Mesendoderm (in vitro differentiated cells): ENCODE data around the gene RNF13.

Experiments
- DNase-seq: peaks from one replicate; pipeline ENCODE4 v3.0.0; 2013
- H2AK5ac ChIP-seq: 2 replicates; pipeline ENCODE4 v1.6.1; 2013; ENCODE audit warnings: low read length, inconsistent platforms
- H2BK120ac ChIP-seq: 2 replicates; pipeline ENCODE4 v1.6.1; 2013; ENCODE audit warnings: low read depth, mild to moderate bottlenecking, low read length, moderate library complexity, mixed read lengths
- H2BK15ac ChIP-seq: replicated peaks from 2 replicates; pipeline ENCODE4 v1.6.1; 2013; ENCODE audit warnings: low read depth, mild to moderate bottlenecking, moderate library complexity
- H2BK5ac ChIP-seq: 2 replicates; pipeline ENCODE4 v1.6.1; 2013; ENCODE audit warnings: low read length, inconsistent platforms
- H3K18ac ChIP-seq: 2 replicates; pipeline ENCODE4 v1.6.1; 2013; ENCODE audit warnings: mild to moderate bottlenecking, low read length, mixed read lengths
- H3K23ac ChIP-seq: one replicate; pipeline ENCODE4 v1.6.1; 2013; ENCODE audit warnings: low read length
- H3K27ac ChIP-seq: 2 replicates; pipeline ENCODE4 v1.5.1; 2013; ENCODE audit warnings: low read depth, mild to moderate bottlenecking, inconsistent platforms, low read length, moderate library complexity
- H3K27me3 ChIP-seq: 2 replicates; pipeline ENCODE4 v1.6.1; 2013; ENCODE audit warnings: low read length, control low read depth, mild to moderate bottlenecking, inconsistent platforms; ENCODE audit not compliant: insufficient read depth, poor library complexity
- H3K36me3 ChIP-seq: 2 replicates; pipeline ENCODE4 v1.6.1; 2013; ENCODE audit warnings: low read length, inconsistent platforms; ENCODE audit not compliant: control insufficient read depth, insufficient read depth
- H3K4ac ChIP-seq: one replicate; pipeline ENCODE4 v1.6.1; 2013; ENCODE audit warnings: low read depth, mild to moderate bottlenecking, low read length, moderate library complexity
- H3K4me1 ChIP-seq: 2 replicates; pipeline ENCODE4 v1.6.1; 2013; ENCODE audit warnings: low read depth, low read length, inconsistent platforms; ENCODE audit not compliant: control insufficient read depth
- H3K4me2 ChIP-seq: 2 replicates; pipeline ENCODE4 v1.6.1; 2013; ENCODE audit warnings: low read length
- H3K4me3 ChIP-seq: 2 replicates; pipeline ENCODE4 v1.5.1; 2013; ENCODE audit warnings: mild to moderate bottlenecking, low read length
- H3K56ac ChIP-seq: one replicate; pipeline ENCODE4 v1.6.1; 2013; ENCODE audit warnings: low read length
- H3K79me1 ChIP-seq: 2 replicates; pipeline ENCODE4 v1.6.1; 2013; ENCODE audit warnings: low read length, inconsistent platforms
- H3K79me2 ChIP-seq: 2 replicates; pipeline ENCODE4 v1.6.1; 2013; ENCODE audit warnings: mild to moderate bottlenecking, low read length; ENCODE audit not compliant: control insufficient read depth, insufficient read depth
- H3K9ac ChIP-seq: 2 replicates; pipeline ENCODE4 v1.6.1; 2013; ENCODE audit warnings: low read length, inconsistent platforms
- H4K5ac ChIP-seq: one replicate; pipeline ENCODE4 v1.6.1; 2013; ENCODE audit warnings: low read length
- H4K8ac ChIP-seq: one replicate; pipeline ENCODE4 v1.6.1; 2013; ENCODE audit warnings: low read depth, mild to moderate bottlenecking, control low read depth, low read length, moderate library complexity
- WGBS: extraction: QIAGEN DNeasy Blood & Tissue Kit; methylation state at CpG from one replicate; pipeline ENCODE4 v1.1.7; 2013; ENCODE audit warnings: low lambda C conversion rate, missing lambda C conversion rate; ENCODE audit not compliant: insufficient coverage; ENCODE audit errors: extremely low coverage; 5-methylcytosine and 5-hydroxymethylcytosine counted together

Gene RNF13

DNA sequence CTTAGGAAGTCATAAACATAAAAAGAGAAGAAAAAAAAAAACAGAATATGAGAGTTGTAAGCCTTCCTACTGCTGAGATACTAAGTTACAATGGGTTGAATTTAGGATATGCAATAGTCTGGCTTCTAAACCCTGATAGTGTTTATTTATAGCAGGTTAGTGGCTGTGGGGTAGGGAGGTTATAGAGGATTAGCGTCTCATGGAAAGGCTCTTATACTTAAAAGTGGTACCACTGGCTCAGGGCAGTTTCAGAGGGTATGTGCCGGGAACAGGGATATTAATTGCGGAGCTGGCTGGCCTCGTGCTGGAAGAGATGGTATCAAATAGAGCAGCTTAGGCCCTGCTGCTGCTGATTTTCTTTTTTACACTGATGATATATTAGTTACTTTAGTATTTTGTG is 96.9 kb downstream of the RNF13 start:
- Histone ChIP-seq H3K4ac (no peak overlapping the region), H3K79me1 (no peaks in the 10 kb centered on the region), H3K4me2 (no peak overlapping the region), H3K4me1 (no peaks in the 10 kb centered on the region), H3K18ac (no peak overlapping the region), H3K79me2 (no peaks in the 10 kb centered on the region), H3K56ac (no peak overlapping the region), H2BK15ac (no peak overlapping the region), H3K27me3 (no peaks in the 10 kb centered on the region), H3K36me3 (no peaks in the 10 kb centered on the region), H3K9ac (no peak overlapping the region), H3K27ac (no peak overlapping the region), H2BK120ac (no peak overlapping the region), H3K23ac (no peak overlapping the region), H4K5ac (no peak overlapping the region), H2AK5ac (no peak overlapping the region), H4K8ac (no peak overlapping the region), H2BK5ac (no peak overlapping the region), H3K4me3 (no peak overlapping the region)
- WGBS = no CpG with 5 or more reads among the region's 4 CpGs
- no peak for DNase-seq

GRCh38 chr3:149917124-149917667 is 104.2 kb downstream of the RNF13 start:
- Histone ChIP-seq H2BK120ac (no peak overlapping the region), H3K56ac (no peak overlapping the region), H3K79me1 (no peaks in the 10 kb centered on the region), H3K27ac (no peak overlapping the region), H3K18ac (no peak overlapping the region), H3K4ac (no peak overlapping the region), H3K79me2 (no peaks in the 10 kb centered on the region), H3K27me3 (no peaks in the 10 kb centered on the region), H3K4me2 (no peak overlapping the region), H3K4me3 (no peak overlapping the region), H4K8ac (no peak overlapping the region), H3K23ac (no peak overlapping the region), H2BK15ac (no peak overlapping the region), H3K4me1 (no peaks in the 10 kb centered on the region), H3K36me3 (no peaks in the 10 kb centered on the region), H4K5ac (no peak overlapping the region), H2BK5ac (no peak overlapping the region), H3K9ac (no peak overlapping the region), H2AK5ac (no peak overlapping the region)
- DNase-seq = no peak
- no CpG with 5 or more reads among the region's 5 CpGs for WGBS

DNA sequence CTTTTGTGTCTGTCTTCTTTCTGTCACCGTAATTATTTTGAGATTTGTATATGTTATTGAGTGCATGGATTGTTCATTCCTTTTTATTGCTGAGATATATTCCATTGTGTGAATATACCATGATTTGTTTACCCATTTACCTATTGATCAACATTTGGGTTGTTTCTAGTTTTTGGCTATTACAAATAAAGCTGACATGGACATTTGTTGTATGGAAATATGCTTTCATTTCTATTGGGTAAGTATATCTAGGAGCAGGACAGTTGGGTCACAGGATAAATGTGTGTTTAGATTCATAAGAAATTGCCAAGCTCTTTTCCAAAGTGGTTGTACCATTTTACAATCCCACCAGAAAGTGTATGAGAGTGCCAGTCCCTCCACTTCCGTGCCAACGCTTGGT is 106.5 kb downstream of the RNF13 start:
- Histone ChIP-seq H2BK5ac (no peak overlapping the region), H3K4me3 (no peak overlapping the region), H4K5ac (no peak overlapping the region), H3K36me3 (no peaks in the 10 kb centered on the region), H3K79me2 (no peaks in the 10 kb centered on the region), H3K79me1 (no peaks in the 10 kb centered on the region), H3K56ac (no peak overlapping the region), H2BK120ac (no peak overlapping the region), H3K4ac (no peak overlapping the region), H4K8ac (no peak overlapping the region), H3K27ac (no peak overlapping the region), H3K18ac (no peak overlapping the region), H3K9ac (no peak overlapping the region), H2AK5ac (no peak overlapping the region), H3K23ac (no peak overlapping the region), H3K27me3 (no peaks in the 10 kb centered on the region), H2BK15ac (no peak overlapping the region), H3K4me2 (no peak overlapping the region), H3K4me1 (no peaks in the 10 kb centered on the region)
- WGBS = no CpG with 5 or more reads among the region's 3 CpGs
- no peak for DNase-seq

GRCh38 chr3:149920119-149920518 is 107.1 kb downstream of the RNF13 start:
- Histone ChIP-seq H3K36me3 (no peaks in the 10 kb centered on the region), H3K4ac (no peak overlapping the region), H3K79me1 (no peaks in the 10 kb centered on the region), H3K4me3 (no peak overlapping the region), H3K18ac (no peak overlapping the region), H2BK15ac (no peak overlapping the region), H2BK120ac (no peak overlapping the region), H3K4me2 (no peak overlapping the region), H3K4me1 (no peaks in the 10 kb centered on the region), H2BK5ac (no peak overlapping the region), H3K27me3 (no peaks in the 10 kb centered on the region), H3K23ac (no peak overlapping the region), H4K8ac (no peak overlapping the region), H4K5ac (no peak overlapping the region), H3K56ac (no peak overlapping the region), H3K27ac (no peak overlapping the region), H3K9ac (no peak overlapping the region), H2AK5ac (no peak overlapping the region), H3K79me2 (no peaks in the 10 kb centered on the region)
- DNase-seq = no peak
- WGBS = no CpG with 5 or more reads among the region's 3 CpGs

GRCh38 chr3:149933008-149933407 is 120.0 kb downstream of the RNF13 start:
- H3K9ac ChIP-seq = no peak overlapping the region
- H3K79me1 ChIP-seq = no peaks in the 10 kb centered on the region
- no peak overlapping the region for H3K27ac ChIP-seq
- H2BK15ac ChIP-seq = no peak overlapping the region
- H4K8ac ChIP-seq = no peak overlapping the region
- no peak overlapping the region for H3K4ac ChIP-seq
- no peak overlapping the region for H3K4me3 ChIP-seq
- no peaks in the 10 kb centered on the region for H3K4me1 ChIP-seq
- no peak for DNase-seq
- H2BK120ac ChIP-seq = no peak overlapping the region
- no peak overlapping the region for H3K4me2 ChIP-seq
- no peak overlapping the region for H2AK5ac ChIP-seq
- H4K5ac ChIP-seq = no peak overlapping the region
- WGBS = no CpG with 5 or more reads among the region's 1 CpG
- no peaks in the 10 kb centered on the region for H3K36me3 ChIP-seq
- no peak overlapping the region for H2BK5ac ChIP-seq
- H3K27me3 ChIP-seq = no peaks in the 10 kb centered on the region
- H3K79me2 ChIP-seq = no peaks in the 10 kb centered on the region
- no peak overlapping the region for H3K18ac ChIP-seq
- H3K56ac ChIP-seq = no peak overlapping the region
- H3K23ac ChIP-seq = no peak overlapping the region

DNA sequence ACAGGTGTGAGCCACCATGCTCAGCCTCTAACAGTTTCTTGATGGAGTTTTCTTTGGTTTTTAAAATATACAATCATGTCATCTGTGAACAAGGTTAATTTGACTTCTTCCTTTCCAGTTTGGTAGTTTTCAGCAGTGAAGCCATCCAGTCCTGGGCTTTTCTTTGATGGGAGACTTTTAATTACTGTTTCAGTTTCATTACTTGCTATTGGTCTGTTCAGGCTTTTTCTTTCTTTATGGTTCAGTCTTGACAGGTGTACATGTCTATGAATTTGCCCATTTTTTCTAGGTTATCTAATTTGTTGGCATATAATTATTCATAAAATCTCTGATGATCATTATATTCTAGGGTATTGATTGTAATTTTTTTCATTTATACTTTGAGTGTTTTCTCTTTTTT is 120.8 kb downstream of the RNF13 start:
- H2AK5ac ChIP-seq = no peak overlapping the region
- H3K4me1 ChIP-seq = no peaks in the 10 kb centered on the region
- H3K79me2 ChIP-seq = no peaks in the 10 kb centered on the region
- H3K27ac ChIP-seq = no peak overlapping the region
- H4K5ac ChIP-seq = no peak overlapping the region
- no peak overlapping the region for H3K18ac ChIP-seq
- H3K36me3 ChIP-seq = no peaks in the 10 kb centered on the region
- H3K23ac ChIP-seq = no peak overlapping the region
- H3K4me3 ChIP-seq = no peak overlapping the region
- no peaks in the 10 kb centered on the region for H3K27me3 ChIP-seq
- H3K4ac ChIP-seq = no peak overlapping the region
- no peak overlapping the region for H3K9ac ChIP-seq
- DNase-seq = no peak
- H3K56ac ChIP-seq = no peak overlapping the region
- H2BK5ac ChIP-seq = no peak overlapping the region
- no peaks in the 10 kb centered on the region for H3K79me1 ChIP-seq
- H3K4me2 ChIP-seq = no peak overlapping the region
- no peak overlapping the region for H4K8ac ChIP-seq
- no peak overlapping the region for H2BK15ac ChIP-seq
- no peak overlapping the region for H2BK120ac ChIP-seq
